Testis (tissue), 2 donors: ENCODE data around the gene GMCL1.

ENCODE experiments used
- CTCF ChIP-seq, 3 experiments: fragments of 450-650 bp in 2 of 3; fragments of 200-600 bp in 1 of 3; sonication (generic) in 1 of 3; IDR thresholded peaks; one replicate each; pipeline ENCODE4 v1.5.1; 2016 to 2019; ENCODE audit warnings: antibody characterized with exemption in 3 of 3, mild to moderate bottlenecking in 2 of 3, moderate library complexity in 1 of 3
- POLR2A ChIP-seq: fragments of 450-650 bp; IDR thresholded peaks from one replicate; pipeline ENCODE4 v1.6.1; 2017; ENCODE audit warnings: antibody characterized with exemption, mild to moderate bottlenecking, moderate library complexity

DNA sequence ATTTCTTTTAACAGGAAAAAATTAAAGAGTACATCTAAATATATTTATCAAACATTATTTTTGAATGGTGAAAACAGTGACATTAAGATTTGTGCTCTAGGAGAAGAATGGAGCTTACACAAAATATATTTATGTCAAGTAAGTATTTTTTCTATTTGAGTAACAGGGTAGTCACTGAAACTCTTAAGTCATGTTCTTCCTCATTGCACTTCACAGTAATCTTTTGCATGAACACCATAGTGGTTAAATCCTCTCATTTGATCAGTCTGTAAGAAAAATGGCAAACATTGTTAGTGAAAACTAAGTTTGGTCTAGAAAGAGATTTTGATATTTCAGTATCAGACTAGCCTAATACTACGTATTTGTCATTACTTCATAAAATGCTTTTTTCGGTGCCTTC lies 8.1 kb downstream of the GMCL1 start:
- TF ChIP-seq CTCF (IDR thresholded peaks at IDR 0.05) = no peak
- TF ChIP-seq POLR2A = no peak
